Upper lobe of left lung (tissue), 4 donors: ENCODE measurements around the gene CDKAL1.

Experiments
- CTCF ChIP-seq, 6 experiments: fragments of 450-650 bp in 4 of 6; fragments of 200-600 bp in 2 of 6; sonication (generic) in 2 of 6; IDR thresholded peaks; one replicate each; pipeline ENCODE4 v1.5.1; 2016 to 2019; ENCODE audit warnings: antibody characterized with exemption in 6 of 6
- POLR2A ChIP-seq, 4 donors: fragments of 450-650 bp; IDR thresholded peaks; one replicate each; pipeline ENCODE4 v1.5.1; 2016 to 2017; ENCODE audit warnings: antibody characterized with exemption in 4 of 4, mild to moderate bottlenecking in 2 of 4
- POLR2AphosphoS5 ChIP-seq, 2 donors: sonication (generic); formaldehyde crosslinking; IDR thresholded peaks; one replicate each; pipeline ENCODE4 v1.5.1; 2017; ENCODE audit warnings: antibody characterized with exemption in 2 of 2

- no peak for TF ChIP-seq CTCF (IDR thresholded peaks at IDR 0.05)
- TF ChIP-seq POLR2AphosphoS5 (IDR thresholded peaks at IDR 0.05), result no peak
- TF ChIP-seq POLR2A (IDR thresholded peaks at IDR 0.05), result no peak
These were observed 307.5 kb downstream of the CDKAL1 start for GRCh38 chr6:20841806-20842205.
